MCF 10A (cell line): ENCODE measurements around the gene CPED1. TPM values are rescaled to one million over a fixed set of nuclear protein-coding genes. Genes with fewer than 3 reads are reported as not detected.

Source experiments
- BruUV-seq: library from RNA; stranded (reverse); fragments of 400-500 nt; replicated peaks from 2 replicates; lab custom pipeline; 2021; lab: Mats Ljungman, UMichigan
- CTCF ChIA-PET: fragments of 300-600 bp; sonication (Branson Sonifier 250); formaldehyde crosslinking; extraction: SDS; loops from one replicate; lab custom pipeline; 2021; ENCODE audit warnings: antibody characterized with exemption, inconsistent platforms; lab: Yijun Ruan, JAX
- POLR2A ChIA-PET: fragments of 300-600, 350-650 bp; sonication (Branson Sonifier 250); formaldehyde crosslinking; extraction: SDS; loops from one replicate; lab custom pipeline; 2020; ENCODE audit warnings: antibody characterized with exemption, inconsistent platforms; lab: Yijun Ruan, JAX
- DNase-seq: peaks from one replicate; pipeline ENCODE4 v3.0.0-alpha.2; 2018; ENCODE audit not compliant: unreplicated experiment
- H3K27ac Mint-ChIP-seq: one replicate; pipeline ENCODE4 v1.8.0; 2022; ENCODE audit warnings: mild to moderate bottlenecking, low read depth, mixed read lengths; ENCODE audit not compliant: unreplicated experiment
- H3K27me3 Mint-ChIP-seq: one replicate; pipeline ENCODE4 v1.8.0; 2022; ENCODE audit warnings: mixed read lengths; ENCODE audit not compliant: insufficient read depth, unreplicated experiment
- H3K36me3 Mint-ChIP-seq: one replicate; pipeline ENCODE4 v1.8.0; 2022; ENCODE audit warnings: mild to moderate bottlenecking, moderate library complexity, mixed read lengths; ENCODE audit not compliant: insufficient read depth, unreplicated experiment
- H3K4me1 Mint-ChIP-seq: one replicate; pipeline ENCODE4 v1.8.0; 2022; ENCODE audit warnings: mixed read lengths; ENCODE audit not compliant: insufficient read depth, unreplicated experiment
- H3K4me3 Mint-ChIP-seq: one replicate; pipeline ENCODE4 v1.8.0; 2022; ENCODE audit warnings: mild to moderate bottlenecking, moderate library complexity, mixed read lengths; ENCODE audit not compliant: unreplicated experiment
- H3K9me3 Mint-ChIP-seq: one replicate; pipeline ENCODE4 v1.8.0; 2022; ENCODE audit warnings: mixed read lengths; ENCODE audit not compliant: unreplicated experiment
- CTCF ChIP-seq: fragments of 200-600 bp; IDR thresholded peaks from one replicate; pipeline ENCODE4 v1.8.0; 2022; ENCODE audit warnings: antibody characterized with exemption, mild to moderate bottlenecking; ENCODE audit not compliant: unreplicated experiment
- intact Hi-C: fragments of 100-400 bp; cut with micrococcal nuclease; formaldehyde crosslinking; loops from 2 replicates; pipeline ENCODE4 v1.14.1; 2022
- total RNA-seq: library from RNA; stranded (reverse); gene quantifications from 2 replicates; pipeline ENCODE4 v1.2.3, GENCODE V29; 2022

The CPED1 gene
- total RNA-seq, 1 experiment from 2014 or later: not detected

- Mint-ChIP-seq H3K27me3 (no peaks in the 10 kb centered on the region), H3K36me3 (peaks cover 24% of the 10 kb centered on the region), H3K4me1 (peaks cover 6% of the 10 kb centered on the region), H3K27ac (no peak overlapping the region), H3K9me3 (no peaks in the 10 kb centered on the region), H3K4me3 (no peak overlapping the region)
- no peak for TF ChIP-seq CTCF
- intact Hi-C loops: no loop called here
- BruUV-seq: no TSS peak
- DNase-seq: no peak
- POLR2A ChIA-PET: no interaction called here
- CTCF ChIA-PET: interaction anchor here (0.7 to 0.8 kb wide), 2 partner anchors 174 to 1027 kb away, joined by 3 read pairs; no protein-coding TSS in a partner anchor
Observed at GRCh38 chr7:120961638-120962173, 26.8 kb upstream of the CPED1 start.

- TF ChIP-seq CTCF: no peak
- no peak overlapping the region for H3K27ac Mint-ChIP-seq
- BruUV-seq: no TSS peak
- no peak overlapping the region for H3K4me3 Mint-ChIP-seq
- ChIA-PET CTCF (interaction anchor here (1.1 kb wide), 1 partner anchor 23 kb away, joined by 3 read pairs; no protein-coding TSS in a partner anchor), POLR2A (no interaction called here)
- intact Hi-C loops: no loop called here
- H3K9me3 Mint-ChIP-seq: no peaks in the 10 kb centered on the region
- DNase-seq: no peak
- no peaks in the 10 kb centered on the region for H3K4me1 Mint-ChIP-seq
- no peaks in the 10 kb centered on the region for H3K27me3 Mint-ChIP-seq
- peaks cover 37% of the 10 kb centered on the region for H3K36me3 Mint-ChIP-seq
Observed at GRCh38 chr7:120964088-120964487, 24.4 kb upstream of the CPED1 start.

GRCh38 chr7:120966961-120967360, 21.6 kb upstream of the CPED1 start:
- no peak for TF ChIP-seq CTCF
- CTCF ChIA-PET: interaction anchor here (0.9 to 1.6 kb wide), 3 partner anchors 9 to 20 kb away, joined by 3 to 4 read pairs (median 3); no protein-coding TSS in a partner anchor
- BruUV-seq: no TSS peak
- Mint-ChIP-seq H3K27me3 (no peaks in the 10 kb centered on the region), H3K36me3 (peaks cover 59% of the 10 kb centered on the region), H3K9me3 (no peaks in the 10 kb centered on the region), H3K4me3 (no peak overlapping the region), H3K27ac (no peak overlapping the region), H3K4me1 (no peaks in the 10 kb centered on the region)
- intact Hi-C loops: no loop called here
- POLR2A ChIA-PET: no interaction called here
- DNase-seq: no peak

GRCh38 chr7:120973849-120974248, 14.7 kb upstream of the CPED1 start:
- no peaks in the 10 kb centered on the region for H3K27me3 Mint-ChIP-seq
- peaks cover 63% of the 10 kb centered on the region for H3K36me3 Mint-ChIP-seq
- no TSS peak for BruUV-seq
- H3K27ac Mint-ChIP-seq: no peak overlapping the region
- DNase-seq: no peak
- no peak overlapping the region for H3K4me3 Mint-ChIP-seq
- intact Hi-C loops: no loop called here
- ChIA-PET CTCF (interaction anchor here (0.6 to 0.9 kb wide), 4 partner anchors 13 to 132 kb away, joined by 3 to 4 read pairs (median 3); no protein-coding TSS in a partner anchor), POLR2A (no interaction called here)
- H3K4me1 Mint-ChIP-seq: no peaks in the 10 kb centered on the region
- no peak for TF ChIP-seq CTCF
- no peaks in the 10 kb centered on the region for H3K9me3 Mint-ChIP-seq
